Tibial artery (tissue), 4 donors: ENCODE measurements around the gene AGBL5.

ENCODE experiments used
- DNase-seq, 2 donors: peaks; one replicate each; pipeline ENCODE4 v3.0.0-alpha.2; 2019
- H3K27ac ChIP-seq, 2 donors: fragments of 200-600 bp; sonication (generic) in 1 of 2; 1 replicate in 1 of 2; 2 replicates in 1 of 2; pipeline ENCODE4 v1.5.1; 2018 to 2019; ENCODE audit warnings: mild to moderate bottlenecking in 1 of 2
- H3K27me3 ChIP-seq, 2 donors: fragments of 200-600 bp; sonication (generic) in 1 of 2; one replicate each; pipeline versions ENCODE4 v1.5.1 to v1.6.0; 2016 to 2019
- H3K36me3 ChIP-seq, 3 donors: fragments of 200-600 bp; sonication (generic) in 2 of 3; one replicate each; pipeline ENCODE4 v1.5.1; 2016 to 2019; ENCODE audit warnings: mild to moderate bottlenecking in 2 of 3
- H3K4me1 ChIP-seq, 4 donors: fragments of 200-600 bp; sonication (generic) in 2 of 4; 1 replicate in 3 of 4; 2 replicates in 1 of 4; pipeline ENCODE4 v1.5.1; 2016 to 2019
- H3K4me3 ChIP-seq, 2 donors: fragments of 200-600 bp; sonication (generic) in 1 of 2; 1 replicate in 1 of 2; 2 replicates in 1 of 2; pipeline ENCODE4 v1.5.1; 2018 to 2019; ENCODE audit warnings: mild to moderate bottlenecking in 2 of 2
- H3K9me3 ChIP-seq, 3 donors: fragments of 200-600 bp; sonication (generic) in 1 of 3; one replicate each; pipeline ENCODE4 v1.5.1; 2016 to 2019
- intact Hi-C: fragments of 100-400 bp; cut with DNase I; formaldehyde crosslinking; loops from one replicate; pipeline ENCODE4 v1.15.0; 2023; ENCODE audit warnings: low total_unique reads
- TF ChIP-seq, protein P1 (sequence below), 2 experiments: fragments of 200-600 bp in 1 of 2; fragments of 450-650 bp in 1 of 2; IDR thresholded peaks; one replicate each; pipeline ENCODE4 v1.5.1; 2017 to 2019; ENCODE audit warnings: antibody characterized with exemption in 2 of 2, mild to moderate bottlenecking in 1 of 2, moderate library complexity in 1 of 2

AGBL5 gene

DNA sequence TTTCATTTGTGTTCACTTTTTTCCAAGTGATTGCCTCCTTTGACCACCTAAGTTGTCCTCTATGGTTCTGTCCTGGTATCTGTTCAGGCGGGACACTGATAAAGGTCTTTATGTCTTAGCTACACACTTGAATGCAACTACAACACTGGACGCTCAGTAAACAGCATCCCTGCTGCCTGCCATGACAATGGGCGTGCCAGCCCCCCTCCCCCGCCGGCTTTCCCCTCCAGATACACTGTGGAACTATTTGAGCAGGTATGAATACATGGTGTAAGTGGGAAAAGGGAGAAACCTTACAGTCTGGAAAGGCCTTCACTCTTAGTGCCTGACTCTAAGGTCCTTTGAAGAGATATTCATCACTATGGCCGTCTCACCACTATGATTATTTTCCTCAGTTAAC, 5.7 kb downstream of the AGBL5 start:
- Histone ChIP-seq H3K36me3 (peaks cover 21 to 72% (median 33%) of the 10 kb centered on the region in 3 donors), H3K4me3 (no peak overlapping the region), H3K9me3 (no peaks in the 10 kb centered on the region), H3K4me1 (peaks cover 0 to 7% (median 4%) of the 10 kb centered on the region in 4 donors), H3K27ac (no peak overlapping the region), H3K27me3 (no peaks in the 10 kb centered on the region)
- TF ChIP-seq, protein P1, sequence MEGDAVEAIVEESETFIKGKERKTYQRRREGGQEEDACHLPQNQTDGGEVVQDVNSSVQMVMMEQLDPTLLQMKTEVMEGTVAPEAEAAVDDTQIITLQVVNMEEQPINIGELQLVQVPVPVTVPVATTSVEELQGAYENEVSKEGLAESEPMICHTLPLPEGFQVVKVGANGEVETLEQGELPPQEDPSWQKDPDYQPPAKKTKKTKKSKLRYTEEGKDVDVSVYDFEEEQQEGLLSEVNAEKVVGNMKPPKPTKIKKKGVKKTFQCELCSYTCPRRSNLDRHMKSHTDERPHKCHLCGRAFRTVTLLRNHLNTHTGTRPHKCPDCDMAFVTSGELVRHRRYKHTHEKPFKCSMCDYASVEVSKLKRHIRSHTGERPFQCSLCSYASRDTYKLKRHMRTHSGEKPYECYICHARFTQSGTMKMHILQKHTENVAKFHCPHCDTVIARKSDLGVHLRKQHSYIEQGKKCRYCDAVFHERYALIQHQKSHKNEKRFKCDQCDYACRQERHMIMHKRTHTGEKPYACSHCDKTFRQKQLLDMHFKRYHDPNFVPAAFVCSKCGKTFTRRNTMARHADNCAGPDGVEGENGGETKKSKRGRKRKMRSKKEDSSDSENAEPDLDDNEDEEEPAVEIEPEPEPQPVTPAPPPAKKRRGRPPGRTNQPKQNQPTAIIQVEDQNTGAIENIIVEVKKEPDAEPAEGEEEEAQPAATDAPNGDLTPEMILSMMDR (IDR thresholded peaks at IDR 0.05), result no peak
- intact Hi-C loops, result no loop called here
- no peak for DNase-seq

GRCh38 chr2:27058210-27058609, 6.7 kb downstream of the AGBL5 start:
- no peak for DNase-seq
- TF ChIP-seq, protein P1 (IDR thresholded peaks at IDR 0.05), result no peak
- no peaks in the 10 kb centered on the region for H3K9me3 ChIP-seq
- no peak overlapping the region for H3K27ac ChIP-seq
- no peaks in the 10 kb centered on the region for H3K27me3 ChIP-seq
- H3K4me3 ChIP-seq, result no peak overlapping the region
- peaks cover 21 to 74% (median 36%) of the 10 kb centered on the region in 3 donors for H3K36me3 ChIP-seq
- intact Hi-C loops, result no loop called here
- no peaks in the 10 kb centered on the region for H3K4me1 ChIP-seq

- peaks cover 21 to 69% (median 34%) of the 10 kb centered on the region in 3 donors for H3K36me3 ChIP-seq
- no peaks in the 10 kb centered on the region for H3K9me3 ChIP-seq
- TF ChIP-seq, protein P1 (IDR thresholded peaks at IDR 0.05), result no peak
- H3K27me3 ChIP-seq, result no peaks in the 10 kb centered on the region
- no peak for DNase-seq
- intact Hi-C loops, result no loop called here
- H3K4me1 ChIP-seq, result no peaks in the 10 kb centered on the region
- H3K27ac ChIP-seq, result no peak overlapping the region
- no peak overlapping the region for H3K4me3 ChIP-seq
Observed at GRCh38 chr2:27059141-27059820, 7.8 kb downstream of the AGBL5 start.

GRCh38 chr2:27060323-27060722, 8.9 kb downstream of the AGBL5 start:
- intact Hi-C loops, result no loop called here
- no peak overlapping the region for H3K27ac ChIP-seq
- TF ChIP-seq, protein P1 (IDR thresholded peaks at IDR 0.05), result no peak
- H3K36me3 ChIP-seq, result peaks cover 18 to 69% (median 24%) of the 10 kb centered on the region in 3 donors
- H3K4me1 ChIP-seq, result no peaks in the 10 kb centered on the region
- no peaks in the 10 kb centered on the region for H3K9me3 ChIP-seq
- no peaks in the 10 kb centered on the region for H3K27me3 ChIP-seq
- no peak for DNase-seq
- no peak overlapping the region for H3K4me3 ChIP-seq

- Histone ChIP-seq H3K36me3 (peaks cover 7 to 68% (median 14%) of the 10 kb centered on the region in 3 donors), H3K27me3 (no peaks in the 10 kb centered on the region), H3K4me1 (peaks cover 0 to 25% (median 20%) of the 10 kb centered on the region in 4 donors), H3K4me3 (no peak overlapping the region), H3K27ac (no peak overlapping the region), H3K9me3 (no peaks in the 10 kb centered on the region)
- DNase-seq, result no peak
- TF ChIP-seq, protein P1 (IDR thresholded peaks at IDR 0.05), result no peak
- intact Hi-C loops, result no loop called here
Observed at GRCh38 chr2:27065128-27065527, 13.7 kb downstream of the AGBL5 start.
